ENCODE measurements around the gene TMEM101. TPM values are rescaled to one million over a fixed set of nuclear protein-coding genes. Genes with fewer than 3 reads are reported as not detected.

The TMEM101 gene
- total and polyA plus RNA-seq, 2 donors (not counting 1 experiment from before 2014, with no cell fraction given), result 16.3 to 25.3 TPM

GRCh38 chr17:43986225-43986981 lies 28.4 kb downstream of the TMEM101 start:
- Histone ChIP-seq H3K4me1 (ENCODE audit: control insufficient read depth in 2 of 2, insufficient read depth in 2 of 2, low read length in 2 of 2) (peaks cover 10 to 11% of the 10 kb centered on the region in 2 donors), H3K36me3 (replicated peaks in 1 of 2; ENCODE audit: control extremely low read depth in 1 of 2, control insufficient read depth in 1 of 2, extremely low read depth in 1 of 2, insufficient read depth in 2 of 2, low read length in 1 of 2) (no peaks in the 10 kb centered on the region), H3K4me2 (replicated peaks; ENCODE audit: low read depth, low read length, poor library complexity, severe bottlenecking) (no peak overlapping the region), H3K79me2 (ENCODE audit: control insufficient read depth, insufficient read depth, low read length) (no peaks in the 10 kb centered on the region), H3K27me3 (replicated peaks in 1 of 4; ENCODE audit: control extremely low read depth in 1 of 4, control insufficient read depth in 3 of 4, insufficient read depth in 4 of 4, low read length in 3 of 4) (peaks cover 0 to 41% (median 27%) of the 10 kb centered on the region in 4 experiments), H4K20me1 (ENCODE audit: control insufficient read depth, insufficient read depth, low read length, poor library complexity, severe bottlenecking) (no peaks in the 10 kb centered on the region), H3K4me3 (ENCODE audit: control extremely low read depth in 1 of 5, extremely low read depth in 1 of 5, insufficient read depth in 1 of 5, low read depth in 2 of 5, low read length in 4 of 5) (no peak overlapping the region), H3K9ac (ENCODE audit: low read length) (no peak overlapping the region), H2AFZ (ENCODE audit: insufficient read depth, low read depth, low read length, poor library complexity, severe bottlenecking) (no peak overlapping the region), H3K27ac (ENCODE audit: low read length in 2 of 2) (no peak overlapping the region), H3K9me3 (ENCODE audit: control extremely low read depth in 1 of 3, control insufficient read depth in 2 of 3, insufficient read depth in 1 of 3, low read length in 2 of 3) (peaks cover 0 to 5% (median 0%) of the 10 kb centered on the region in 3 donors)
- ATAC-seq (ENCODE audit: low read depth) (no peak), DNase-seq (no peak)
- Mint-ChIP-seq H3K27ac (no peak overlapping the region), H3K27me3 (peaks cover 51% of the 10 kb centered on the region), H3K4me1 (peaks cover 2% of the 10 kb centered on the region), H3K9me3 (ENCODE audit: insufficient read depth) (no peaks in the 10 kb centered on the region), H3K4me3 (no peak overlapping the region)
- POLR2A ChIA-PET, result no interaction called here
- 82% methylated on average over 7 of the region's 7 CpGs for WGBS (ENCODE audit: insufficient coverage)
- CTCF ChIA-PET, result interaction anchor here (0.5 to 1.5 kb wide), 2 partner anchors 43 to 68 kb away, joined by 3 to 8 read pairs; no protein-coding TSS in a partner anchor
- intact Hi-C loops (cut with micrococcal nuclease), result no loop called here
- no peak for TF ChIP-seq CTCF (IDR thresholded peaks at IDR 0.05)
- TF ChIP-seq EZH2 (IDR thresholded peaks at IDR 0.05; ENCODE audit: borderline replicate concordance, insufficient read depth, low read depth, low read length, poor library complexity, severe bottlenecking), result no peak

DNA sequence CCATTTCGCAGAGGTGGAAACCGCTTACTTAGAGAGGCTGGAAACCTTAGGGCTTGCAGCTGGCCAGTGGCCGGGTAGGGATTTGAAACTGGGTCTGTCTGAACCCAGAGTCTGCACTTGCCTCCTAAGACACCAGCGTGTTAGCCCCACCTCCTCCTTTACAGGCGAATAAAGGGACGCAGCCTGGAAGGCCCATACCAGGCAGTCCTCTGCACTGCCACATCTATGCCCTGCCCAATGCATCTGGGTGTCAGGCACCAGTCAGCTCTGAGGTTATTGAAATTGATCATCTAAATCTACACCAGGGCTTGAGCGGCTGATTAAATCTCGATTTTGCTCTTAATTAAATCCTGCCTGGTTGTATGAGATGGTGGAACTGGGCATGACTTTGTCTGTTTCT lies 30.2 kb downstream of the TMEM101 start:
- Histone ChIP-seq H3K4me3 (ENCODE audit: control extremely low read depth in 1 of 5, extremely low read depth in 1 of 5, insufficient read depth in 1 of 5, low read depth in 2 of 5, low read length in 4 of 5) (no peak overlapping the region), H3K4me1 (ENCODE audit: control insufficient read depth in 2 of 2, insufficient read depth in 2 of 2, low read length in 2 of 2) (peaks cover 10 to 11% of the 10 kb centered on the region in 2 donors), H3K79me2 (ENCODE audit: control insufficient read depth, insufficient read depth, low read length) (no peaks in the 10 kb centered on the region), H3K36me3 (replicated peaks in 1 of 2; ENCODE audit: control extremely low read depth in 1 of 2, control insufficient read depth in 1 of 2, extremely low read depth in 1 of 2, insufficient read depth in 2 of 2, low read length in 1 of 2) (no peaks in the 10 kb centered on the region), H3K4me2 (replicated peaks; ENCODE audit: low read depth, low read length, poor library complexity, severe bottlenecking) (no peak overlapping the region), H3K9me3 (ENCODE audit: control extremely low read depth in 1 of 3, control insufficient read depth in 2 of 3, insufficient read depth in 1 of 3, low read length in 2 of 3) (peaks cover 0 to 5% (median 0%) of the 10 kb centered on the region in 3 donors), H4K20me1 (ENCODE audit: control insufficient read depth, insufficient read depth, low read length, poor library complexity, severe bottlenecking) (no peaks in the 10 kb centered on the region), H3K9ac (ENCODE audit: low read length) (no peak overlapping the region), H3K27me3 (replicated peaks in 1 of 4; ENCODE audit: control extremely low read depth in 1 of 4, control insufficient read depth in 3 of 4, insufficient read depth in 4 of 4, low read length in 3 of 4) (peaks cover 0 to 43% (median 30%) of the 10 kb centered on the region in 4 experiments), H2AFZ (ENCODE audit: insufficient read depth, low read depth, low read length, poor library complexity, severe bottlenecking) (no peak overlapping the region), H3K27ac (ENCODE audit: low read length in 2 of 2) (no peak overlapping the region)
- POLR2A ChIA-PET, result interaction anchor here (0.5 kb wide), 2 partner anchors 174 to 886 kb away, joined by 3 read pairs; no protein-coding TSS in a partner anchor
- no peak for ATAC-seq (ENCODE audit: low read depth)
- Mint-ChIP-seq H3K4me1 (peaks cover 2% of the 10 kb centered on the region), H3K4me3 (no peak overlapping the region), H3K27me3 (peaks cover 59% of the 10 kb centered on the region), H3K27ac (no peak overlapping the region), H3K9me3 (ENCODE audit: insufficient read depth) (no peaks in the 10 kb centered on the region)
- 98% methylated on average over 6 of the region's 8 CpGs for WGBS (ENCODE audit: insufficient coverage)
- no peak for DNase-seq
- CTCF ChIA-PET, result no interaction called here
- no peak for TF ChIP-seq CTCF (IDR thresholded peaks at IDR 0.05)
- TF ChIP-seq EZH2 (IDR thresholded peaks at IDR 0.05; ENCODE audit: borderline replicate concordance, insufficient read depth, low read depth, low read length, poor library complexity, severe bottlenecking), result no peak
- intact Hi-C loops (cut with micrococcal nuclease), result no loop called here

All from B cell (primary cell).